ENCODE data around the gene RAP1A.

- TF ChIP-seq POLR2A (IDR thresholded peaks at IDR 0.05; ENCODE audit: extremely low read depth, insufficient read length) (no peak), CTCF (IDR thresholded peaks at IDR 0.05; ENCODE audit: low read depth, low read length) (no peak), MAX (IDR thresholded peaks at IDR 0.05; ENCODE audit: low read depth, low read length) (no peak), MYC (IDR thresholded peaks at IDR 0.05; ENCODE audit: low read depth, low read length) (no peak)
These were observed 113.8 kb downstream of the RAP1A start for GRCh38 chr1:111733183-111733991.

Data from NB4 (cell line).